ENCODE measurements around the gene ZNF100.
A peak's percentile ranks its signal among the peaks of the same experiment; 100 is the strongest.

The ZNF100 gene

GRCh38 chr19:21705393-21705792 lies 62.0 kb downstream of the ZNF100 start:
- no peak for TF ChIP-seq MYC (IDR thresholded peaks at IDR 0.05; ENCODE audit: low read depth, low read length)
- TF ChIP-seq POLR2A (IDR thresholded peaks at IDR 0.05; ENCODE audit: extremely low read depth, insufficient read length) = no peak
- no peak for TF ChIP-seq CTCF (IDR thresholded peaks at IDR 0.05; ENCODE audit: low read depth, low read length)
- no peak for TF ChIP-seq MAX (IDR thresholded peaks at IDR 0.05; ENCODE audit: low read depth, low read length)
- no peak for DNase-seq (ENCODE audit: low read depth)
- H3K4me3 ChIP-seq (ENCODE audit: low read depth, low read length) = no peak overlapping the region

GRCh38 chr19:21704320-21704719 lies 63.1 kb downstream of the ZNF100 start:
- DNase-seq (ENCODE audit: low read depth) = no peak
- TF ChIP-seq POLR2A (IDR thresholded peaks at IDR 0.05; ENCODE audit: extremely low read depth, insufficient read length) (no peak), MYC (IDR thresholded peaks at IDR 0.05; ENCODE audit: low read depth, low read length) (no peak), MAX (IDR thresholded peaks at IDR 0.05; ENCODE audit: low read depth, low read length) (no peak), CTCF (IDR thresholded peaks at IDR 0.05; ENCODE audit: low read depth, low read length) (no peak)
- no peak overlapping the region for H3K4me3 ChIP-seq (ENCODE audit: low read depth, low read length)

- no peak for TF ChIP-seq MAX (IDR thresholded peaks at IDR 0.05; ENCODE audit: low read depth, low read length)
- no peak for TF ChIP-seq MYC (IDR thresholded peaks at IDR 0.05; ENCODE audit: low read depth, low read length)
- no peak for TF ChIP-seq CTCF (IDR thresholded peaks at IDR 0.05; ENCODE audit: low read depth, low read length)
- no peak for TF ChIP-seq POLR2A (IDR thresholded peaks at IDR 0.05; ENCODE audit: extremely low read depth, insufficient read length)
- H3K4me3 ChIP-seq (ENCODE audit: low read depth, low read length) = no peak overlapping the region
- no peak for DNase-seq (ENCODE audit: low read depth)
Measured at GRCh38 chr19:21699197-21699596, 68.2 kb downstream of the ZNF100 start.

- peak; percentile 47 for DNase-seq (ENCODE audit: low read depth)
- H3K4me3 ChIP-seq (ENCODE audit: low read depth, low read length) = no peak overlapping the region
- TF ChIP-seq MYC (IDR thresholded peaks at IDR 0.05; ENCODE audit: low read depth, low read length) (no peak), POLR2A (IDR thresholded peaks at IDR 0.05; ENCODE audit: extremely low read depth, insufficient read length) (no peak), CTCF (IDR thresholded peaks at IDR 0.05; ENCODE audit: low read depth, low read length) (peak; percentile 33)
Measured at GRCh38 chr19:21698215-21698614, 69.2 kb downstream of the ZNF100 start.

- TF ChIP-seq CTCF (IDR thresholded peaks at IDR 0.05; ENCODE audit: low read depth, low read length) = no peak
- TF ChIP-seq MYC (IDR thresholded peaks at IDR 0.05; ENCODE audit: low read depth, low read length) = no peak
- DNase-seq (ENCODE audit: low read depth) = no peak
- H3K4me3 ChIP-seq (ENCODE audit: low read depth, low read length) = no peak overlapping the region
Measured at GRCh38 chr19:21697698-21698097, 69.7 kb downstream of the ZNF100 start.

GRCh38 chr19:21694171-21694906 lies 73.0 kb downstream of the ZNF100 start:
- no peak for TF ChIP-seq MAX (IDR thresholded peaks at IDR 0.05; ENCODE audit: low read depth, low read length)
- TF ChIP-seq CTCF (IDR thresholded peaks at IDR 0.05; ENCODE audit: low read depth, low read length) = no peak
- TF ChIP-seq POLR2A (IDR thresholded peaks at IDR 0.05; ENCODE audit: extremely low read depth, insufficient read length) = no peak
- TF ChIP-seq MYC (IDR thresholded peaks at IDR 0.05; ENCODE audit: low read depth, low read length) = no peak
- DNase-seq (ENCODE audit: low read depth) = no peak
- H3K4me3 ChIP-seq (ENCODE audit: low read depth, low read length) = no peak overlapping the region
